HG02571 (cell line): ENCODE measurements around the gene PHOX2A.
A peak's percentile ranks its signal among the peaks of the same experiment; 100 is the strongest.
"Not testable (repeated sequence)": the region's sequence is repeated elsewhere in the genome, so short reads cannot be mapped to it uniquely, and the experiment has no call there.

Experiments used
- ATAC-seq: cut with Tn5 transposase; IDR thresholded peaks from one replicate; pipeline ENCODE4 v1.9.1; 2021; ENCODE audit warnings: mild to moderate bottlenecking, moderate library complexity; ENCODE audit not compliant: unreplicated experiment

Gene PHOX2A

GRCh38 chr11:72223615-72224563 is 20.1 kb downstream of the PHOX2A start:
- peak; percentile 51 for ATAC-seq

- peak; percentile 64 for ATAC-seq
Observed at GRCh38 chr11:72222907-72223614, 20.9 kb downstream of the PHOX2A start.

- ATAC-seq: no peak
Observed at GRCh38 chr11:72222106-72222891, 21.7 kb downstream of the PHOX2A start.

- ATAC-seq: no peak
Observed at GRCh38 chr11:72221386-72222075, 22.4 kb downstream of the PHOX2A start.

- no peak for ATAC-seq
Observed at GRCh38 chr11:72220696-72221363, 23.1 kb downstream of the PHOX2A start.

- ATAC-seq: no peak
Observed at GRCh38 chr11:72218251-72218745, 25.7 kb downstream of the PHOX2A start.

- no peak for ATAC-seq
Observed at GRCh38 chr11:72217841-72218240, 26.1 kb downstream of the PHOX2A start.

- ATAC-seq: no peak
Observed at GRCh38 chr11:72216638-72217037, 27.3 kb downstream of the PHOX2A start, which contains the start of gene FOLR2. FOLR2 (plus strand) TSS chr11:72216794; CDS start chr11:72218585, 1,791 bp downstream.

GRCh38 chr11:72209101-72209500 is 34.9 kb downstream of the PHOX2A start:
- ATAC-seq: no peak

GRCh38 chr11:72208281-72208680 is 35.7 kb downstream of the PHOX2A start:
- ATAC-seq: no peak

- ATAC-seq: not testable (repeated sequence)
Observed at GRCh38 chr11:72206794-72207193, 37.2 kb downstream of the PHOX2A start.

GRCh38 chr11:72204886-72205285 is 39.1 kb downstream of the PHOX2A start:
- no peak for ATAC-seq

GRCh38 chr11:72203163-72203562 is 40.8 kb downstream of the PHOX2A start:
- ATAC-seq: no peak

GRCh38 chr11:72202571-72202970 is 41.4 kb downstream of the PHOX2A start:
- ATAC-seq: no peak

- ATAC-seq: not testable (repeated sequence)
Observed at GRCh38 chr11:72201445-72201844, 42.5 kb downstream of the PHOX2A start.

GRCh38 chr11:72195518-72196270 is 48.3 kb downstream of the PHOX2A start:
- ATAC-seq: no peak

GRCh38 chr11:72191961-72192381 is 52.0 kb downstream of the PHOX2A start, which contains the start of gene FOLR1:
FOLR1 (plus strand) TSS chr11:72192140; CDS start chr11:72192174, 34 bp downstream.
- no peak for ATAC-seq

- ATAC-seq: no peak
Observed at GRCh38 chr11:72190631-72191071, 53.3 kb downstream of the PHOX2A start.
